Ectodermal cell (in vitro differentiated cells): Measurements from ENCODE around the gene DOCK7.

Source experiments
- H3K27ac ChIP-seq: 2 replicates; pipeline ENCODE4 v1.7.0; 2013; ENCODE audit warnings: mild to moderate bottlenecking, low read depth, low read length; ENCODE audit not compliant: insufficient read depth, poor library complexity, severe bottlenecking
- H3K27me3 ChIP-seq: 2 replicates; pipeline ENCODE4 v1.7.0; 2013; ENCODE audit warnings: mild to moderate bottlenecking, low read length; ENCODE audit not compliant: insufficient read depth, control insufficient read depth, poor library complexity, severe bottlenecking
- H3K36me3 ChIP-seq: one replicate; pipeline ENCODE4 v1.7.0; 2013; ENCODE audit warnings: low read length; ENCODE audit not compliant: control insufficient read depth, insufficient read depth
- H3K4me1 ChIP-seq: one replicate; pipeline ENCODE4 v1.7.0; 2013; ENCODE audit warnings: low read length; ENCODE audit not compliant: control insufficient read depth, insufficient read depth
- H3K4me3 ChIP-seq: 2 replicates; pipeline ENCODE4 v1.7.0; 2013; ENCODE audit warnings: low read depth, low read length, control low read depth; ENCODE audit not compliant: insufficient read depth
- H3K9me3 ChIP-seq: 2 replicates; pipeline ENCODE4 v1.7.0; 2013; ENCODE audit warnings: mild to moderate bottlenecking, low read length, moderate library complexity; ENCODE audit not compliant: control insufficient read depth
- WGBS, 2 experiments: methylation state at CpG; one replicate each; pipeline ENCODE4 v1.1.7; 2013; ENCODE audit warnings: missing lambda C conversion rate in 2 of 2; 5-methylcytosine and 5-hydroxymethylcytosine counted together

DOCK7 gene

DNA sequence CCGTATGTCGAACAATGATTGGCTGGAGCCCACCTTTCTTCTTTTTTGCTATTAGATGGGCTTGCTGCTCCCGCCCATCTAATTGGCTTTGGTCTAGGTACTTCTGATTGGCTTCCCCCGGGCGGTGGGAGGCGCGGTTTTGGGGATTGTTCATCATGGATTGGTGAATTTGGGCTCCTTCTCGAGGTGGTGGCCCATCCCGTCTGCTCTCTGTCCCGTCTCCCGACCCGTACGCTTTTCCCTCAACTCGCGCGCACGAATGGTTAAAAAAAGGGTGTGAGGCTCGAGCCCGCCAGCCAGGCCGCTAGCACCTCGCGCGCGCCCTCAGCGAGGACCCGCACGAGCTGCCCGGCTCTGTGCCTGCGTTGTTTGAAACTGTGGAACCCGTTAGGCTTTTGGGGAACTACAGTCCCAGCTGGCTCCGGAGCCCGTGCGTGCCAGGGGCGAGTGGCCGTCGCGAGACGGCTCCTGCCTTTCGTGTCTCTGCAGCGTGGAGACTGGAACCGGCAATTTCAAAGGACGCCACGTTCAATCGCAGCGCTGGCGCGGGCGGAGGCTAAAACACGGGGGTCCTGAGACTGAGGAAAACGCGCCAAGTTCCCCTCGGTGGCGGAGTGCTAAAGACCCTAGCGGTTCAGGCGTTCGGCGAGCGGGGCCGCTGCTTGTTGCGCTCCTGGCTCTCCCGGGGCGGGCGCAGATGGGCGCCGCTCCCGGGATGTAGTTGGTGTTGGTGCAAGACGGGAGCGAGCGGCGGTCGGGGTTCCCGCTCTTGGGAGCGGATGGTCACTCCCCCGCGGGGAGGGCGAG, 251.5 kb downstream of the DOCK7 start, which contains the start of gene USP1:
Gene USP1 (plus strand): TSS at position 584 of the 807 bp plus-strand sequence. CDS start 2,819 bp downstream, outside the sequence.
- no peaks in the 10 kb centered on the region for H3K27me3 ChIP-seq
- H3K27ac ChIP-seq, result peak within 1 kb of the TSS; percentile 100
- H3K36me3 ChIP-seq, result no peaks in the 10 kb centered on the region
- no peaks in the 10 kb centered on the region for H3K4me1 ChIP-seq
- H3K4me3 ChIP-seq, result peak within 1 kb of the TSS; percentile 94
- WGBS, 2 experiments, result 0% methylated on average over 76 of the region's 76 CpGs
- no peaks in the 10 kb centered on the region for H3K9me3 ChIP-seq

DNA sequence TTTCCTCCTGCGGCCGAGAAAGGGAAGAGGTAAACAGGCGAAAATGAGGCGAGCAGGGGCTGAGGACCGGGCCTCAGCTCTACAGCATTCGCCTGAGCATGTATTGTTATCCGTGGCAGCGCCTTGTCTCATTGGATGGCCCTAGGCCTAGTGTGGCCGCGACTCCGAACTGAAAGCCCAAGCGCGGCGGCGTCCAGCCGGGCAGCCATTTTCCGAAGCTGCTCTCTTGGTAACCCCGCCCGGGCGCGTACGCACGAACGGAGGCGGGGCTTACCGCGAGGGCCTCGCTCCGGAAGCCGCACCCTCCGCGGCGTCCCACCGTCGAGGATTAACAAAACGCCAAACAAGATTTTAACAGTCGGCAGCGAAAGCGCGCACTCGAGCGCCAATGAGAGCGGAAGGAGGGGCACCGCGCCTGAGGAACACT, 252.1 kb downstream of the DOCK7 start:
- no peaks in the 10 kb centered on the region for H3K4me1 ChIP-seq
- WGBS, 2 experiments, result 0% methylated on average over 45 of the region's 45 CpGs
- H3K9me3 ChIP-seq, result no peaks in the 10 kb centered on the region
- H3K4me3 ChIP-seq, result peak overlapping the region; percentile 94
- no peaks in the 10 kb centered on the region for H3K36me3 ChIP-seq
- H3K27ac ChIP-seq, result peak overlapping the region; percentile 100
- H3K27me3 ChIP-seq, result no peaks in the 10 kb centered on the region

DNA sequence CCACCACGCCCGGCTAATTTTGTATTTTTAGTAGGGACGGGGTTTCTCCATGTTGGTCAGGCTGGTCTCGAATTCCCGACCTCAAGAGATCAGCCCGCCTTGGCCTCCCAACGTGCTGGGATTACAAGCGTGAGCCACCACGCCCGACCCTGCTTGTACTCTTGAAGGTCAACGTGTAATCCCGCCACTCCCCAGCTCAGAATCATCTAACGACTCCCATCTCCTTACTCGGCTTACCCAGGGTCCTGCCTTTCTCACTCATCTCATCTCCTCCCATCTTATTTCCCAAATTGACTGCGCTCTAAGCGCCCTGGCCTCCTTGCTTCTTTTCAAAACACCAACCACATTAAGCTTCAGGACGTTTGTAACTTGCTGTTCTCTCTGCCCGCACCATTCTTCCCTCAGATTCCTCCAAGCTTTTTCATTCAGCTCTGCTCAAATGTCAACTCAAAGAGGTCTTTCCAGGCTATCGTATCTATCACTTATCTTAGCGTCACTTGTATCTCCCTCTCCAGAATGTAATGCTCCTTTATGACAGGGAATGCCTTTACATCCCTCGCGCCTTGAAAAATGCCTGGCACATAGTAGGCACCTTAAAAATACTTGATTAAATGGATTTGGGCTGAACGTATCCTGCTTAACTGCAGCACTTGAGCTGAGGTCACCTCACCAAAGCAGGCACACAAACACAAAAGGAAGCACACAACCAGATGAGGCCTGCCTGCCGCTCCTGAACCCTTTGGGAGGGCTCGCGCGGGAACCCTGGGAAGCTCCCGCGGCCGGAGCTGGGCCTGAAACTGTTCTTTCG, 252.8 kb downstream of the DOCK7 start:
- Histone ChIP-seq H3K27me3 (no peaks in the 10 kb centered on the region), H3K27ac (peak overlapping the region; percentile 100), H3K9me3 (no peaks in the 10 kb centered on the region), H3K4me3 (peak overlapping the region; percentile 94), H3K36me3 (no peaks in the 10 kb centered on the region), H3K4me1 (no peaks in the 10 kb centered on the region)
- 53 to 54% methylated on average over 31 of the region's 31 CpGs for WGBS, 2 experiments

DNA sequence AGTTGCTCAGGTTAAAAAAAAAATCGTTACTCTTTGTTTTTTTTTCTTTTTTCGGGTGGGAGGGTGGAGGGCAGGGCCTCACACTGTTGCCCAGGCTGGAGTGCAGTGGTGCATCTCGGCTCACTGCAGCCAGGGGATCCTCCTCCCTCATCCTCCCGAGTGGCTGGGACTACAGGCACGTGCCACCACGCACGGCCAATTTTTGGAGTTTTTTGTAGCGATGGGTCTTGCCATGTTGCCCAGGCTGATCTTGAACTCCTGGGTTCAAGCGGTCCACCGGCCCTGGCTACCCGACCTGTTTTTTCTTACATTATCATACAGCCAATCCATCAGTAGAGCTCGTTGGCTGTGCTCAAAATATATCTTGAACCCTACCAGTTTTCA, 253.6 kb downstream of the DOCK7 start:
- H3K27ac ChIP-seq, result no peak overlapping the region
- no peaks in the 10 kb centered on the region for H3K4me1 ChIP-seq
- no peaks in the 10 kb centered on the region for H3K9me3 ChIP-seq
- H3K27me3 ChIP-seq, result no peaks in the 10 kb centered on the region
- no peak overlapping the region for H3K4me3 ChIP-seq
- 95 to 96% methylated on average over 12 of the region's 12 CpGs for WGBS, 2 experiments
- H3K36me3 ChIP-seq, result no peaks in the 10 kb centered on the region

DNA sequence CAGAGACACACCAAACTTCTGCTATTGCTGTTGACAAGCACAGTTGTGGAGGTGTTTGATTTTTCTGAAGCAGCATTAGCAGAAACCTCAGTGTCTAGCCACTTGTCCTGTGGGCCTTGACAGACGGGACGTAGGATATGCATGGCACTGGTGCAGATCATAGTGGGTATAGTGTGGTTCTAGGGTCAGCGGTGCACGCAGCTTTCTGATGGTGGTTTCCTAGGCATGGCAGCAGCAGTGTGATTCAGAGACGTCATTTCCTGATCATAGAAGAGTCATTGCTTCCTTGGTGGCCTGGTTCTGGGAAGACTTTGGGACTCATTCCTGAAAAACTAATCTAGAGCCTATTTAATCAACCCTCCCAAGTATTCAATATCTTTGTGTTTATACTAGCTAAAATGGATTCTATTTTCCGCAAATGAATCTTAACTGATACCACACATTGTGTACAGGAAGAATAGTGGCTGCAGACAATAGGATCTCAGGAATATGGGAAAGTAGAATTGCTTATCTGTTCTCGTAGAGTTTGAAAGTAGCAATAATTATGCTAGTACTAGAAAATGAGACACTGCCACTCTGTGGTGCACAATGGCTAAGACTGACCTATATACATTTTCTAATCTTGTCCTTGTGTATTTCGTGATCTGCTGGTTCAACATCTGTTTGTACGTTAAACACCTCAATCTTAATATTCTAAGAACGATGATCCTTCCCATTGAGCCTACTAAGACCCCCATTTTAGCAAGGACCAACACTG, 254.1 kb downstream of the DOCK7 start:
- H3K27ac ChIP-seq, result no peak overlapping the region
- 93 to 96% methylated on average over 9 to 10 of the region's 10 CpGs for WGBS, 2 experiments

DNA sequence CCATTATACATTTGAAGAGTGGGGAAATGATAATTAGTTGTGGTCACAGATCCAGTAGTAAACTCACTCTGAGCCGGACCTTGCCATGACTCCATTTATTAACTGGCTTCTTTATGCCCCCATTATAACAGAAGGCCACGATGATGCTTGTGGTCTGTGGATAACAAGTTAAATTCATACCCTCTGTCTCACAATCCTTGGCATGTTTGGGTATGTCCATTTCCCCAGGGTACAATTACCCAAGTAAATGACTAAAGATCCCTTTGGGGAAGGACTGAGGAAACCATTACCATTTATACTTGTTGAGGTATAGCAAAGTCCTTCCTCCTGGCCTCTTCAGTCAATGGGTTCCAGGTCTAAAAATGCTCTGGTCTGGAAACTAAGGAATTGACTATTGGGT, 258.6 kb downstream of the DOCK7 start:
- Histone ChIP-seq H3K4me1 (no peaks in the 10 kb centered on the region), H3K4me3 (no peak overlapping the region), H3K9me3 (no peaks in the 10 kb centered on the region), H3K36me3 (no peaks in the 10 kb centered on the region), H3K27ac (no peak overlapping the region), H3K27me3 (no peaks in the 10 kb centered on the region)
- 88 to 95% methylated on average over 2 of the region's 2 CpGs for WGBS, 2 experiments

More for the DNA sequence above, 254.1 kb downstream of the DOCK7 start:
- no peaks in the 10 kb centered on the region for H3K36me3 ChIP-seq
- H3K9me3 ChIP-seq, result no peaks in the 10 kb centered on the region
- H3K4me1 ChIP-seq, result no peaks in the 10 kb centered on the region
- no peak overlapping the region for H3K4me3 ChIP-seq
- H3K27me3 ChIP-seq, result no peaks in the 10 kb centered on the region

DNA sequence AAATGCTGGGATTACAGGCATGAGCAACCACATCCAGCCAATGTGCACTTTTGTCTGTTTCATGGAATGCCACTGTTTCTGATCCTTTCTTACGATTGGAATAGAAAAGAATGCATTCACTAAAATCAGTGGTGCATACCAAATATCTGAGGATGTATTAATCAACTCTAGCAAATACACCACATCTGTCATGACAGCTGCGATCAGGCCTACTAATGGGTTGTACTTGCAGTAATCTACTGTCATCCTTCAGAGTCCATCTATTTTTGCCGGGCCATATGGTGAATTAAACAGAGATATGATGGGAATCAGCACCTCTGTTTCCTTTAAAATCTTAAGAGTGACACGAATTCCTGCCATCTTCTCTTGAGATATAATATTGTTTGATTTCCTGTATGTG, 259.8 kb downstream of the DOCK7 start:
- no peaks in the 10 kb centered on the region for H3K27me3 ChIP-seq
- H3K36me3 ChIP-seq, result no peaks in the 10 kb centered on the region
- no peaks in the 10 kb centered on the region for H3K9me3 ChIP-seq
- H3K27ac ChIP-seq, result no peak overlapping the region
- no peaks in the 10 kb centered on the region for H3K4me1 ChIP-seq
- no peak overlapping the region for H3K4me3 ChIP-seq
- 84 to 96% methylated on average over 4 of the region's 4 CpGs for WGBS, 2 experiments

DNA sequence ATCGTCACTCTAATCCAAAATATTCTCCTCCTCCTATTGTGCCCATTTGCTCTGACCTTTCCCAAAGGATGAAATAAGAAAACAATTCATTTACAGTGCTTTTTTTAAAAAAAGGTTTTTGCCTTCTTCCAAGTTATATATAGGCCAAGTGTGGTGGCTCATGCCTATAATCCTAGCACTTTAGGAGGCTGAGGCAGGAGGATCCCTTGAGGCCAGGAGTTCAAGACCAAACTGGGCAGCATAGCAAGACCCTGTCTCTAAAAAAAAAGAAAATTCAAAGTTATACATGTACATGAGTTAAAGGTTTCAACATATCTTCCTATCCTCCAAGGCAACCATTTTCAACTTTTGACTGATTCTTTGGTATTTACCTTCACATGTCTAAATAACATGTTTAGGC, 261.4 kb downstream of the DOCK7 start:
- Histone ChIP-seq H3K27me3 (no peaks in the 10 kb centered on the region), H3K4me3 (no peak overlapping the region), H3K36me3 (no peaks in the 10 kb centered on the region), H3K9me3 (no peaks in the 10 kb centered on the region), H3K27ac (no peak overlapping the region), H3K4me1 (no peaks in the 10 kb centered on the region)
- 85 to 92% methylated on average over 1 of the region's 1 CpG for WGBS, 2 experiments

DNA sequence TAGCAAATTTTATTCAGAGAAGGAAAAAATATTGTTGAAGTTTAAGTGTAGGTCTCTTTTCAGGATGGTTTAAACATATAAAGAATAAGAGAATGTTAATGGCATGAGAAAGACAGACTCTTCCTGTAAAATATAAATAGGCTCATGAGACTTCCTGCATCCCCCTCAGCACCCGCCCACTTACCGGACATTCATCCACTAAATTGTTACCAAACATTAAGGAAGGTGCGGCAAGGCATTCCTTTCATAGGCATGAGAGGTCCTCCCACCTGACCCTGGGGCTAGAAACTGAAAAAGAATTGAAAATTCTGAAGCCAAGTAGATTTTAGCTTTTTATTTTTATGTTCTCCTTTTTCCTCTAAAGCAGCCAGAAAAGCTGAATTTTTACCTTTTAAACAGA, 261.9 kb downstream of the DOCK7 start:
- Histone ChIP-seq H3K4me3 (no peak overlapping the region), H3K4me1 (no peaks in the 10 kb centered on the region), H3K27ac (no peak overlapping the region), H3K36me3 (no peaks in the 10 kb centered on the region), H3K27me3 (no peaks in the 10 kb centered on the region), H3K9me3 (no peaks in the 10 kb centered on the region)
- 79% methylated on average over 3 of the region's 3 CpGs for WGBS, 2 experiments

DNA sequence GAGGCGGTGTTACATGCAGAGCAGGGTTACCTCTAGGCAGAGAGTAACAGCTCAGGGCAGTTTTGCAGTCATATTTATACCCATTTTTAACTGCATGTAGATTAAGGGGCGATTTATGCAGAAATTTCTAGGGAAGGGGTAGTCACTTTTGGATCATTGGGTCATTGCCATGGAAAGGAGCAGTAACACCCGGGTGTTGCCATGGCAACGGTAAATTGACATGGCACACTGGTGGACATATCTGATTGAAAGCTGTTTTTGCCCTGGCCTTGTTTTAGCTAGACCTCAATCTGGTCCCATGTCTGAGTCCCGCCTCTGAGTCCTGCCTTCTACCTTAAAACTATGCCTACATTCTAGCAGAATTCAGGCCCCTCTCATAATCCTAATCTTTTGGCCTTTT, 263.1 kb downstream of the DOCK7 start:
- Histone ChIP-seq H3K9me3 (no peaks in the 10 kb centered on the region), H3K4me1 (no peaks in the 10 kb centered on the region), H3K27me3 (no peaks in the 10 kb centered on the region), H3K4me3 (no peak overlapping the region), H3K36me3 (no peaks in the 10 kb centered on the region), H3K27ac (no peak overlapping the region)
- 84 to 90% methylated on average over 4 to 5 of the region's 5 CpGs for WGBS, 2 experiments
